Osteoblast (primary cell): ENCODE results near the gene KATNB1. TPM values are rescaled to one million over a fixed set of nuclear protein-coding genes. Genes with fewer than 3 reads are reported as not detected.

ENCODE experiments used
- DNase-seq: peaks from one replicate; pipeline ENCODE4 v3.0.0; 2011; ENCODE audit warnings: low spot score, mixed read lengths; ENCODE audit not compliant: insufficient read length; ENCODE audit errors: missing footprints
- H2AFZ ChIP-seq: 2 replicates; pipeline ENCODE4 v1.6.0; 2011; ENCODE audit warnings: mild to moderate bottlenecking, low read length
- H3K27ac ChIP-seq: 2 replicates; pipeline ENCODE4 v1.5.1; 2011; ENCODE audit warnings: mild to moderate bottlenecking, low read depth, low read length, moderate library complexity
- H3K27me3 ChIP-seq: 2 replicates; pipeline ENCODE4 v1.6.0; 2012; ENCODE audit warnings: mild to moderate bottlenecking, control low read depth, inconsistent platforms, low read length, moderate library complexity; ENCODE audit not compliant: insufficient read depth
- H3K36me3 ChIP-seq: 2 replicates; pipeline ENCODE4 v1.5.1; 2011; ENCODE audit warnings: mild to moderate bottlenecking, low read length, control low read depth, moderate library complexity; ENCODE audit not compliant: insufficient read depth
- H3K4me1 ChIP-seq: 2 replicates; pipeline ENCODE4 v1.5.1; 2011; ENCODE audit warnings: mild to moderate bottlenecking, low read length, control low read depth, moderate library complexity; ENCODE audit not compliant: insufficient read depth
- H3K4me2 ChIP-seq: 2 replicates; pipeline ENCODE4 v1.6.0; 2011; ENCODE audit warnings: mild to moderate bottlenecking, low read length; ENCODE audit not compliant: insufficient read depth
- H3K4me3 ChIP-seq: fragments of 200-600 bp; sonication (generic); 3 replicates; pipeline ENCODE4 v1.5.1; 2012; ENCODE audit warnings: mild to moderate bottlenecking, low read length, inconsistent platforms; ENCODE audit not compliant: insufficient read depth
- H3K79me2 ChIP-seq: 2 replicates; pipeline ENCODE4 v1.6.0; 2012; ENCODE audit warnings: mild to moderate bottlenecking, low read length, control low read depth, inconsistent platforms; ENCODE audit not compliant: insufficient read depth
- H3K9me3 ChIP-seq: 2 replicates; pipeline ENCODE4 v1.5.1; 2011; ENCODE audit warnings: low read depth, low read length, control low read depth
- H4K20me1 ChIP-seq: 2 replicates; pipeline ENCODE4 v1.6.0; 2012; ENCODE audit warnings: mild to moderate bottlenecking, low read length, control low read depth; ENCODE audit not compliant: insufficient read depth
- total RNA-seq: library from RNA; depleted of rRNA; stranded (reverse); fragments of >200 nt; gene quantifications from 2 replicates; pipeline ENCODE4 v1.2.3, GENCODE V29; 2012
- TF ChIP-seq, protein P1 (sequence below): IDR thresholded peaks from 2 replicates; pipeline ENCODE4 v1.5.1; 2011; ENCODE audit warnings: mild to moderate bottlenecking, low read depth, low read length, moderate library complexity; ENCODE audit errors: extremely low read depth

The KATNB1 gene
- total RNA-seq, 1 donor, result 24.6 TPM

DNA sequence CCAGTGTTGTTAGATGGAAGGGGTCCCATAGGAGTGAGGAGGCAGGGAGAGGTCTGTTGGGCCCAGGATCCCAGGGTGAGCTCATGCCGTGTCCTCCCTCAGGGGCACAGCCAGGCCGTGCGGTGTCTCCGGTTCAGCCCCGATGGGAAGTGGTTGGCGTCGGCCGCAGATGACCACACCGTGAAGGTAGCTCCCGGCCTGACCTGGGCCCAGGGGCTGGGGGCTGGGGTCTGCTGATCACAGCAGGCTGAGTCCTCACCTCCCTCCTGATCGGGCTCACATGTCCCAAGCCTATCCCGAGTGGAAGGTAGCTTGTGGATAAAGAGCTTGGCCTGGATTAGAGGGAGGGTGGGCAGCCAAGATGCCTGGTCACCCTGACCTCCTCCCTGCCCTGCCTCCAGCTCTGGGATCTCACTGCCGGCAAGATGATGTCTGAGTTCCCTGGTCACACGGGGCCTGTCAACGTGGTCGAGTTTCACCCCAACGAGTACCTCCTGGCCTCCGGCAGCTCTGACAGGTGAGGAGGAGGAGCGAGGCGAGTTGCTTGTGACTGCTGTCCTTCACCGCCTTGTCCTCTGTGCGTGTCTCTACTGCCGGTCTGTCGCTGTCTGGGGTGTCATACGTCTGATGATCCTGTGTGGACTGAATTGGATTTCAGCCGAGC is 16.1 kb downstream of the KATNB1 start:
- H3K27me3 ChIP-seq, result no peaks in the 10 kb centered on the region
- peaks cover 2% of the 10 kb centered on the region for H4K20me1 ChIP-seq
- no peak overlapping the region for H2AFZ ChIP-seq
- H3K9me3 ChIP-seq, result no peaks in the 10 kb centered on the region
- no peak overlapping the region for H3K4me2 ChIP-seq
- peaks cover 7% of the 10 kb centered on the region for H3K36me3 ChIP-seq
- H3K4me1 ChIP-seq, result no peaks in the 10 kb centered on the region
- H3K4me3 ChIP-seq, result no peak overlapping the region
- H3K79me2 ChIP-seq, result no peaks in the 10 kb centered on the region
- TF ChIP-seq, protein P1, sequence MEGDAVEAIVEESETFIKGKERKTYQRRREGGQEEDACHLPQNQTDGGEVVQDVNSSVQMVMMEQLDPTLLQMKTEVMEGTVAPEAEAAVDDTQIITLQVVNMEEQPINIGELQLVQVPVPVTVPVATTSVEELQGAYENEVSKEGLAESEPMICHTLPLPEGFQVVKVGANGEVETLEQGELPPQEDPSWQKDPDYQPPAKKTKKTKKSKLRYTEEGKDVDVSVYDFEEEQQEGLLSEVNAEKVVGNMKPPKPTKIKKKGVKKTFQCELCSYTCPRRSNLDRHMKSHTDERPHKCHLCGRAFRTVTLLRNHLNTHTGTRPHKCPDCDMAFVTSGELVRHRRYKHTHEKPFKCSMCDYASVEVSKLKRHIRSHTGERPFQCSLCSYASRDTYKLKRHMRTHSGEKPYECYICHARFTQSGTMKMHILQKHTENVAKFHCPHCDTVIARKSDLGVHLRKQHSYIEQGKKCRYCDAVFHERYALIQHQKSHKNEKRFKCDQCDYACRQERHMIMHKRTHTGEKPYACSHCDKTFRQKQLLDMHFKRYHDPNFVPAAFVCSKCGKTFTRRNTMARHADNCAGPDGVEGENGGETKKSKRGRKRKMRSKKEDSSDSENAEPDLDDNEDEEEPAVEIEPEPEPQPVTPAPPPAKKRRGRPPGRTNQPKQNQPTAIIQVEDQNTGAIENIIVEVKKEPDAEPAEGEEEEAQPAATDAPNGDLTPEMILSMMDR, result no peak
- H3K27ac ChIP-seq, result no peak overlapping the region
- no peak for DNase-seq

DNA sequence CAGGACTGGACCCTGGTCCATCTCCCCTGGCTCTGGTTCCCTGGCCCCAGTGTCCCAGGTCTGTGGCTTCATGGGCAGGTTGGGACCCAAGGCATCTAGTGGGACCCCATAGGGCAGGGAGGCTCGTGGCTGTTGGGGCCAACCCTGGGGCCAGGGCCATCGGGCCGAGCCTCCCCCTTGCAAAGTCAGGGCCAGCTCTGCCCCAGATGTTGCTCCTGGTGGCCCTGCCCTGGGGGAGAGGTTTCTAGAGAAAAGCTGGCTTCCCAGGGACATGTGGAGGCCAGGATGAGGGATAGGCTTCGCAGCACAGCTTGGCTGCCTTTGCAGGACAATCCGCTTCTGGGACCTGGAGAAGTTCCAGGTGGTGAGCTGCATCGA is 16.6 kb downstream of the KATNB1 start:
- Histone ChIP-seq H3K4me1 (no peaks in the 10 kb centered on the region), H3K9me3 (no peaks in the 10 kb centered on the region), H3K4me2 (no peak overlapping the region), H4K20me1 (peaks cover 6% of the 10 kb centered on the region), H3K27ac (no peak overlapping the region), H3K27me3 (no peaks in the 10 kb centered on the region), H3K79me2 (no peaks in the 10 kb centered on the region), H3K36me3 (peaks cover 7% of the 10 kb centered on the region), H3K4me3 (no peak overlapping the region), H2AFZ (no peak overlapping the region)
- TF ChIP-seq, protein P1, result no peak
- no peak for DNase-seq

DNA sequence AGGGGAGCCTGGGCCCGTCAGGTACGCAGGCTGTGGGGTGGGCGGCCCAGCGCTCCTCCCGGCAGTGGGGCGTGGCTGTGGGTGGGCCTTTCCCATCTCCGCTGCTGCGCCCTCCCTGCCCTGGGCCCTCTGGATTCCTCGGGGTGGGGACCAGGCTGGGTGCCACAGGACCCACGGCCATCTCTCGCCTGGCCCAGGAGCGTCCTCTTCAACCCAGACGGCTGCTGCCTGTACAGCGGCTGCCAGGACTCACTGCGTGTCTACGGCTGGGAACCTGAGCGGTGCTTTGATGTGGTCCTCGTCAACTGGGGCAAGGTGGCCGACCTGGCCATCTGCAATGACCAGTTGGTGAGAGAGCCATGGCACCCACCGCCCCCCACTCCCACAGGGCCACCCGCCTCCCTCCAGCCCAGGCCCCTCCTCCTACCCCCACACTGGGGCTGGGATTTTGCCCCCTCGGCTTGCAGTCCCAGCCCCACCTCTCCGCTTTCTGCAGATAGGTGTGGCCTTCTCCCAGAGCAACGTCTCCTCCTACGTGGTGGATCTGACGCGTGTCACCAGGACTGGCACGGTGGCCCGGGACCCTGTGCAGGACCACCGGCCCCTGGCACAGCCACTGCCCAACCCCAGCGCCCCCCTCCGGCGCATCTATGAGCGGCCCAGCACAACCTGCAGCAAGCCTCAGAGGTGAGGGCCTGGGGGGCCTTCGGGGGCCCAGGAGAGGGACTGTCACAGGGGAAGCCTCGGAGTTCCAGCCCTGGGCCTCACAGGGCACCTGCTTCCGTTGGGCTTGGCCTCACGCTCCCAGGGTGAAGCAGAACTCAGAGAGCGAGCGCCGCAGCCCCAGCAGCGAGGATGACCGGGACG is 17.2 kb downstream of the KATNB1 start:
- no peak for DNase-seq
- H3K4me3 ChIP-seq, result no peak overlapping the region
- H2AFZ ChIP-seq, result no peak overlapping the region
- no peak overlapping the region for H3K4me2 ChIP-seq
- H3K36me3 ChIP-seq, result peaks cover 7% of the 10 kb centered on the region
- no peak overlapping the region for H3K27ac ChIP-seq
- TF ChIP-seq, protein P1, result no peak
- no peaks in the 10 kb centered on the region for H3K79me2 ChIP-seq
- H4K20me1 ChIP-seq, result peaks cover 6% of the 10 kb centered on the region
- H3K9me3 ChIP-seq, result no peaks in the 10 kb centered on the region
- no peaks in the 10 kb centered on the region for H3K4me1 ChIP-seq
- H3K27me3 ChIP-seq, result no peaks in the 10 kb centered on the region
